Stimulated activated CD4-positive, alpha-beta T cell treated with anti-CD3 and anti-CD28 coated beads, Interleukin-4, amount 100 ng/mL, for 4 hours (primary cell): Measurements from ENCODE around the gene GMIP.

Experiments
- DNase-seq, 2 experiments: peaks; one replicate each; pipeline ENCODE4 v3.0.0-alpha.2; 2020

GMIP gene

GRCh38 chr19:19659646-19660245 lies 16.3 kb upstream of the GMIP start:
- no peak for DNase-seq

DNA sequence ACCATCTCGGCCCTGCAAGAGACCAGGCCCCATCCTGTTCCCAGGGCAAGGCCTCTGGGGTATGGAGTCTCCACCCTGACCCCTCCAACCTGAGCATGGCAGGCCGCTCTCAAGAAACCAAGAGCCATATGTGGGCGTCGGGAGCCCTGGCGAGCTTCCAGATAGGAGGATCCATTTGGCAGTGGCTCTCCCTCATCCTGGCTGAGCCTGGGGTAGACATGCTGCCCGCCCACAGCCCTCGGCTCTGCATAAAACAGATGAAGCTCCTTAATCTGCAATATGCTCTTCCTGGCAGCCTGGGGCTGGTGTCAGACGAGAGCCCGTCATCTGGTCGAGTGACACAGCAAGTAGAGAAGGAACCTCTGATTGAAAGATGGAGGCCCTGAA lies 13.9 kb upstream of the GMIP start:
- no peak for DNase-seq

GRCh38 chr19:19656451-19657396 lies 13.3 kb upstream of the GMIP start:
- no peak for DNase-seq

- no peak for DNase-seq
Observed at GRCh38 chr19:19655641-19656343, 12.3 kb upstream of the GMIP start.

DNA sequence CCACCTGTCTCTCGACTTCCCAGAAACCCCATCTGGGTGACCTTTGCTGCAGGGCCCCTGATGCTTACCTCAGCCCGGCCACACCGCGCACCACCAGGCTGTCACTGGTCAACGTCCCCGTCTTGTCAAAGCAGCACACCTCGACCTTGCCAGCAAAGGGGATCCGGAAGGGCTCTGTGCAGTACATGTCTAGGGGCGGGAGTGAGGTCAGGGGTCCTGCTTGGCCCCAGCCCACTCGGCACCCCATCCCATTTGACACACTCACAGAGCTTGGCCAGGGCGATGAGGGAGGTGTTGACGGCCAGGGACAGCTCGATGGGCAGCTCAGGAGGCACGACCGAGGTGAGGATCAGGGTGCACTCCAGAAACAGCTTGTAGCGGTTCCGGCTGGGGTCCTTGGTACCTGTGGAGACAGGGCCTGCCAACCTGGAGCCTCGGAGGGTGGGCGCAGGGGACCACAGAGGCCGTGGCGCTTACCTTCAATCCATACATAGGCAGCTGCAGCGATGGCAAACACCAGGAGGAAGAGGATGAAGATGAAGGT lies 11.7 kb upstream of the GMIP start:
- no peak for DNase-seq

- DNase-seq, result no peak
Observed at GRCh38 chr19:19654441-19654840, 11.0 kb upstream of the GMIP start.

GRCh38 chr19:19653597-19654147 lies 10.2 kb upstream of the GMIP start:
- DNase-seq, result no peak

DNA sequence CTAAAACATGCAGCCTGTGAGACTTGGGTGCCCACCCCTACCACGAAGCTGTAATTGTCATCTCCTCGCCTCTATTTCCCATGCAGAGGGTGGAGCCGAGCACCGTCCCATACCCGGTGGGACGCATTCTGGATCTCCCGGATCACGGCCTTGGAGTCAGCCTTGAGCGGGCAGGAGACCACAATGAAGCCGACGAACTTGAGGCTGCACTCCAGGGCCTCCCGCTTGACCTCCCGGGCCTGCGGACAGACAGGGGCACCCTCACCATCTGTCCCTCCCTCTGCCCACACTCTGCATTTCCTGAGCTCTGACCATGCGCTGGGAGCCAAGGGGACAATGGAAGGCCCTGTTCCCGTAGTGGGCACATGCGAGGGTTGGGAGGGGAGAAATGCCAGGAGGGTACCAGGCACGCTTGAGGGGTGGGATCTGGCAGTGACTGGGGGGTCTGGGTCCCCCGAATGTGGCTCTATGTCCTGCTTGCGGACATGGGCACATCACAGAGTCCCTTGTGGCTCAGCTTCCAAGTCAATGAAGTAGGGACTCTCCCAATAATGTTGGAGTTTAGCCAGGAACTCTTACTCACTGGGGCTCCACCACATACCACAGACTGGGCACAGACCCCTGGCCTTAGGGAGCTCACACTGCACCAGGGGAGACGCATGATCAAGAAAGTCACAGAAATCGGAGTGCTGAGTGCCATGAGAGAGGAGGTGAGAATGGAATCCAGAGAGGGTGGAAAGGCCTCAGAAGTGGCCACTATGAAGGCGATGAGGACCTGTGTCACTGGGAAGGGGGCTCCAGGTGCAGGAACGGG lies 9.2 kb upstream of the GMIP start:
- DNase-seq, result no peak

DNA sequence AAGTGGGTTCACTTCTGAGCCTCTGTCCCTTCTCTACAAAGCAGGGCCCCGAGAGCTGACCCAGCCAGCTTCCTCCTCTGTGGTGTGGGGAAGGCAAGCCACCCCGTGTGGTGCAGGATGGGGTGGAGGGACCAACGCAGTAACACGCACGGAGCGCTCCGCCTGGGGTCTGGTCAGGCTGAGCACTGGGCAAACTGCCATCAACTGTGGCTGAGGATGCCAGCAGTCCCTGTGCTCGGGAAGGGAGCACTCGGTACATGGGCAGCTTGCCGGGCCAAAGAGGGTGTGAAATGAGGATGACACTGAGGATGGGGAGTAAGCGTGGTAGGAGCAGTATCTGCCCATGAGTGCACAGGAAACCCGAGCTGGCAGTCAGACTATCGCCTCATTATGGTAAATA lies 7.6 kb upstream of the GMIP start:
- no peak for DNase-seq

DNA sequence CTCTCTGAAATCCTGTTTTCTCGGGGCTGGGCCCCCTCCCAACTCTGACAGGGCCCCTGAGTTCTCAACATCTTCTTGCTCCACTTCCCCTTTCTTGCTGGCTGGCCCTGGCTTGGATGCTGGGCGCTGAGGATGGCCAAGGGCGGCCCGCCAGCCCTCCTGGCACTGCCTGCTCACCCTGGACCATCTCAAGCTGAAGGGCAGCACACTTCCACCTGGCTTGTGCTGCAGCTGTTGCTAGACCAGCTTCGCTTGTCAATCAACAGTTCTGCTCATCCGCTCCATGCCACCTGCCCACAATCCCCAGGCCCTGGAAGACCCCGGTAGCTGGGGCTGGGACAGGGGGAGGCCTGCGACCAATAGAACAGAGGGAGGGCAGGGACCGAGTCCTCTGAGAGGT lies 6.9 kb upstream of the GMIP start:
- no peak for DNase-seq

DNA sequence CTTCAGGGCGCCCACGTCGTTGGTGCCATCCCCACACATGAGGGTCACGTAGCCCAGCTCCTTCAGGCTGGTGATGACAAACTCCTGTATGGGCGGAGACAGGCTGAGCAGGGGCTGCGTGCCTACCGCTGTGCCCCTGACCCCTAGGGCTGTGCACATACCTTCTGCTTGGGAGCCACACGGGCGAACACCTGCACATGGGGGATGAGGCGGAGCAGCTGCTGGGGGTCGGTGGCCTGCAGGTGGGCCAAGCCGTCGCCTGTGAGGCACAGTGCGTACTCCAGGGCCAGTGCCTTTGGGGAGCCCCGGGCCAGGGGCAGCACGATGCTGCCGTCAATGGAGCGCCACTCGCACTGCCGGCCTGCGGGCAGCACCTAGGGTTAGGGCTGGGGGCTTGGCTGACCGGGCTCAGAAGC lies 6.1 kb upstream of the GMIP start:
- no peak for DNase-seq

DNA sequence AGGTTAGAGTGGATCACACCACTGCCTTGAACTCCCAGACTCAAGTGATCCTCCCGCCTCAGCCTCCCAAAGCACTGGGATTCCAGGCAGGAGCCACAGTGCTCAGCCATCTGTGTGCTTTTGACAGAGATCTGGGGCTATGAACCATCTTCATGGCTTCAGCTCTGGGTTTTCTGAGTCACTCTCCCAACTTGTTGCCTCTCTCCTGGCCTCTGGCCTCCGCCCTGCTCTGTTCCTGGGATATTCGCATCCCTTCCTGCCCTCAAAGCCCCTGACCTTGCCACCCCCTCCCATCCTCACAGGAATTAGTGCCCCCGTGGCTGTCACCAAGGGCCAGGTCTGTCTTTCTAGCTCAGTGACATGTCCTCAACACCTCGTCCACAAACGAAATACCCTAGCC lies 5.7 kb upstream of the GMIP start:
- no peak for DNase-seq

GRCh38 chr19:19647037-19647835 lies 3.8 kb upstream of the GMIP start:
- no peak for DNase-seq

DNA sequence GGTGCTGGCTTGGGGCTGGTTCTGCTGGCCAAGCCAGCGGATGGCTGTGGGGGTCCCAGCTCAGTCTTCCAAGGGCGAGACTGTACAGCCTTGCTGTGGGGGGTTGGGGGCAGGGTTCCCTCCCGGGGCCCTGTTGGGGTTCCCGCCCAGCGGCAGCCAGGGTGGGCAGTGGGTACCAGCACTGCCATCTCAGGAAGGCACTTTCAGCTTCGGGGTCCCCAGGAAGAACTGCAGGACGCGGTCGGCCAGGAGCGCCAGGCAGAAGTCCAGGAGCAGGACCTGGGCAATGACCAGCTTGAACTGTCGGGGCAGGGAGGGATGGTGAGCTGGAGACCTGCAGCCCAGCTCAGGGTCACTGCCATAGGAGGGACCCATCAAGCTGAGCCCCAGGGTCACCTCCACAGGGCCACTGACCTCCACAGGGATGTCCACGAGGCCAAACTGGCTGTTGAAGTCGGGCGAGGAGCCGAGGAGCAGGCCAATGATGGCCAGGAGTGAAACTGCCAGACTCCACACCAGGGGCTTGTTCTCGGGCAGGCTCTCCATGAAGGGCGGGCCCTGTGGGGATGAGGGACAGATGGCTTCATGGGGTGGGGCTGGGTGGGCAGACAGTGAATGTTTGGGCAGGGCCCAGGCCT lies 1.9 kb upstream of the GMIP start:
- no peak for DNase-seq

GRCh38 chr19:19644054-19644388 lies 564 bp upstream of the GMIP start:
- DNase-seq, result no peak

DNA sequence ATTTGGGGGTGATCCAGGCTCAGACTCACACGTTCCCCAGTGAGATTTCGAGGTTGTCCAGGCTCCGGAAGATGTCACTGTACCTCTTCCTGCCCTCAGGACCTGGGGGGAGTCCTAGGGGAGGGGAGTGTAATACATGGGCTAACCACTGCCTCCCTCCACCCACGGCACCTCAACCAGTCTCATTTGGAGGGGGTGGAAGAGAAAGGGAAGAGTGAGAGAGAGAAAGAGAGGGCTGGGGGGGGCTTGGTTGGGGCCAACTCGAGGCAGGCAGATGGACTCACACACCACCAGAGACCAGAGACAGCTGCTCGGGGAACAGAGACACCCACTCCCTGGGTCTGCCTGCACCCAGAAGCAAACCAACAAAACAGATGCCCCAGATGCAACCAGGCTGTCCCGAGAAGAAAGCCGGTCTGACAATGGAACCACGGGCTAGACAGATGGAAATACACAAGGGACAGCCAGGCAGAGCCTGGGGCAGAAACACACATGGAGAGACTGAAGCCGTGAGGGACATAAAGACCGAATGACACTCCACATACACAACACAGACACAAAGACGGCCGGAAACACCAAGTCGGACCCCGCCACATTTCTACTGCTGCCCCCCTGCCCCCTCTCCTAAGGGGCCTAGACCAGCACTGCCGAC lies 825 bp downstream of the GMIP start:
- peak; percentile 35 to 60 for DNase-seq

GRCh38 chr19:19637523-19638251 lies 5.8 kb downstream of the GMIP start:
- DNase-seq, result no peak

DNA sequence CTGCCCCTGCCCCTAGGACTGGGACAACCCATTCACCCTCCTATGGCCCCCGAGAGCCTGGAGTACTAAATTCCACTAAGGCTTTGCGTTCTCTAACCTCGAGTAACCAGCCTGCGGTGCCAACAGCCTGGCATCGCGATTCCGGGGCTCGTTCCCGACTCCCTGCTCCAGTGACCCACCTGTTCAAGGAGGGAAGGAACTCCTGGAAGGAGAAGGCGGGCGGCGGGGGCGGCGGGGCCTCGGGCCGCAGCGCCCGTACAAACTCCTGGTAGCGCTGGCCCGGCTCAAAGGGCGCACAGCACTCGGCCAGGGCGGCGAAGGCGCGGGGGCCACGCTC lies 6.3 kb downstream of the GMIP start:
- DNase-seq, result no peak

- no peak for DNase-seq
Observed at GRCh38 chr19:19636573-19637185, 6.8 kb downstream of the GMIP start.

- DNase-seq, result no peak
Observed at GRCh38 chr19:19635313-19635702, 8.1 kb downstream of the GMIP start.
